ENCODE measurements around the gene CCDC24. TPM values are rescaled to one million over a fixed set of nuclear protein-coding genes. Genes with fewer than 3 reads are reported as not detected.
A peak's percentile ranks its signal among the peaks of the same experiment; 100 is the strongest.

The CCDC24 gene
- total RNA-seq, 1 donor from 2014 or later: 3.3 TPM

- Histone ChIP-seq H3K4me2 (no peak overlapping the region), H2AFZ (replicated peaks) (no peak overlapping the region), H3K27me3 (no peaks in the 10 kb centered on the region), H3K9ac (no peak overlapping the region), H3K79me2 (ENCODE audit: low read depth) (no peaks in the 10 kb centered on the region), H3F3A (ENCODE audit: low read depth) (no peaks in the 10 kb centered on the region), H3K9me3 (ENCODE audit: low read depth) (no peaks in the 10 kb centered on the region), H3K27ac (no peak overlapping the region), H3K4me1 (peaks cover 18% of the 10 kb centered on the region), H3K4me3 (no peak overlapping the region), H3K36me3 (no peaks in the 10 kb centered on the region), H4K20me1 (ENCODE audit: low read depth) (peaks cover 3% of the 10 kb centered on the region)
- Mint-ChIP-seq H3K27me3 (ENCODE audit: insufficient read depth, low read depth) (peaks cover 8% of the 10 kb centered on the region), H3K4me1 (peaks cover 34% of the 10 kb centered on the region), H3K36me3 (peaks cover 10% of the 10 kb centered on the region), H3K4me3 (no peak overlapping the region), H3K27ac (no peak overlapping the region), H3K9me3 (no peaks in the 10 kb centered on the region)
- TF ChIP-seq EZH2phosphoT487 (IDR thresholded peaks at IDR 0.05): no peak
- no peak for TF ChIP-seq CTCF (IDR thresholded peaks at IDR 0.05)
- TF ChIP-seq EZH2 (IDR thresholded peaks at IDR 0.05): no peak
- no peak for DNase-seq (ENCODE audit: low spot score)
These were observed 29.1 kb downstream of the CCDC24 start for GRCh38 chr1:44020464-44020863.

GRCh38 chr1:44021156-44021555, 29.8 kb downstream of the CCDC24 start:
- H3K4me2 ChIP-seq: no peak overlapping the region
- Mint-ChIP-seq H3K4me1 (peaks cover 28% of the 10 kb centered on the region), H3K4me3 (no peak overlapping the region), H3K36me3 (peaks cover 10% of the 10 kb centered on the region), H3K9me3 (no peaks in the 10 kb centered on the region), H3K27me3 (ENCODE audit: insufficient read depth, low read depth) (peaks cover 8% of the 10 kb centered on the region), H3K27ac (no peak overlapping the region)
- H3K27me3 ChIP-seq: no peaks in the 10 kb centered on the region
- H3K4me1 ChIP-seq: peaks cover 11% of the 10 kb centered on the region
- no peak overlapping the region for H3K27ac ChIP-seq
- H3K36me3 ChIP-seq: no peaks in the 10 kb centered on the region
- no peak for DNase-seq (ENCODE audit: low spot score)
- H3K9me3 ChIP-seq (ENCODE audit: low read depth): no peaks in the 10 kb centered on the region
- peaks cover 3% of the 10 kb centered on the region for H4K20me1 ChIP-seq (ENCODE audit: low read depth)
- H2AFZ ChIP-seq (replicated peaks): no peak overlapping the region
- no peaks in the 10 kb centered on the region for H3F3A ChIP-seq (ENCODE audit: low read depth)
- no peak overlapping the region for H3K4me3 ChIP-seq
- no peak overlapping the region for H3K9ac ChIP-seq
- no peaks in the 10 kb centered on the region for H3K79me2 ChIP-seq (ENCODE audit: low read depth)
- TF ChIP-seq EZH2phosphoT487 (IDR thresholded peaks at IDR 0.05) (no peak), CTCF (IDR thresholded peaks at IDR 0.05) (no peak), EZH2 (IDR thresholded peaks at IDR 0.05) (no peak)

- H3K27ac ChIP-seq: no peak overlapping the region
- H3K9me3 Mint-ChIP-seq: no peaks in the 10 kb centered on the region
- no peaks in the 10 kb centered on the region for H3K27me3 ChIP-seq
- no peaks in the 10 kb centered on the region for H3K9me3 ChIP-seq (ENCODE audit: low read depth)
- TF ChIP-seq EZH2phosphoT487 (IDR thresholded peaks at IDR 0.05): no peak
- TF ChIP-seq CTCF (IDR thresholded peaks at IDR 0.05): no peak
- no peak for TF ChIP-seq EZH2 (IDR thresholded peaks at IDR 0.05)
- H3K9ac ChIP-seq: no peak overlapping the region
- H3K27me3 Mint-ChIP-seq (ENCODE audit: insufficient read depth, low read depth): peaks cover 8% of the 10 kb centered on the region
- H3K4me2 ChIP-seq: no peak overlapping the region
- peaks cover 3% of the 10 kb centered on the region for H4K20me1 ChIP-seq (ENCODE audit: low read depth)
- no peaks in the 10 kb centered on the region for H3K36me3 ChIP-seq
- H2AFZ ChIP-seq (replicated peaks): no peak overlapping the region
- no peak overlapping the region for H3K4me3 ChIP-seq
- H3K4me1 Mint-ChIP-seq: peaks cover 22% of the 10 kb centered on the region
- H3K4me1 ChIP-seq: peaks cover 5% of the 10 kb centered on the region
- peaks cover 10% of the 10 kb centered on the region for H3K36me3 Mint-ChIP-seq
- DNase-seq (ENCODE audit: low spot score): no peak
- H3F3A ChIP-seq (ENCODE audit: low read depth): no peaks in the 10 kb centered on the region
- H3K4me3 Mint-ChIP-seq: no peak overlapping the region
- no peaks in the 10 kb centered on the region for H3K79me2 ChIP-seq (ENCODE audit: low read depth)
- peak overlapping the region; percentile 31 for H3K27ac Mint-ChIP-seq
These were observed 30.4 kb downstream of the CCDC24 start for GRCh38 chr1:44021581-44022321.
